ENCODE measurements around the gene SPOUT1. TPM values are rescaled to one million over a fixed set of nuclear protein-coding genes. Genes with fewer than 3 reads are reported as not detected.
"Not testable (repeated sequence)": the region's sequence is repeated elsewhere in the genome, so short reads cannot be mapped to it uniquely, and the experiment has no call there.

Gene SPOUT1
- total and polyA plus RNA-seq, 5 donors from 2014 or later, result 36.1 to 77.7 (median 57.2) TPM

DNA sequence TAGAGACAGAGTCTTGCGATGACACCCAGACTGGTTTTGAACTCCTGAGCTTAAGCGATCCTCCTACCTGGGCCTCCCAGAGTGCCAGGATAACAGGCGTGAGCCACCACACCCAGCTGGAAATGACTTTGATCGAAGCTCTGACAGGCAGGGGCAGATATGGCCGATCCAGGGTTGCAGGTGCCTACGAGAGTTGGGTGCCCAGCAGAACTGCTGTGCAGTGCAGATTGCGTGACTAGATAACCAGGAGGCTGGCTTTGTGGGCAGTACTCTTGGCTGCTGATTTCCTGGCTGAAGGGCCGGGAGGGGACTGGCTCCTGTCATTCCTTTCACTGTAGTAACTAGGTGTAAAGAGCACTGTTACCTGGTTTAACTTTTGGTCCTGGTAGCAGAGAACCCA, 30.7 kb downstream of the SPOUT1 start:
- Mint-ChIP-seq H3K27ac (no peak overlapping the region), H3K4me1 (peaks cover 0 to 1% (median 0%) of the 10 kb centered on the region in 4 donors), H3K4me3 (no peak overlapping the region), H3K9me3 (no peaks in the 10 kb centered on the region), H3K27me3 (no peaks in the 10 kb centered on the region), H3K36me3 (peaks cover 38% of the 10 kb centered on the region)
- no peak for DNase-seq
- Histone ChIP-seq H3K4me3 (ENCODE audit: low read depth, low read length) (no peak overlapping the region), H3K4me1 (ENCODE audit: control insufficient read depth, insufficient read depth, low read length, poor library complexity, severe bottlenecking) (no peaks in the 10 kb centered on the region), H3K27ac (ENCODE audit: insufficient read depth, low read length, poor library complexity, severe bottlenecking) (no peak overlapping the region), H3K36me3 (ENCODE audit: control insufficient read depth, insufficient read depth, low read length) (peaks cover 58% of the 10 kb centered on the region), H3K27me3 (ENCODE audit: control insufficient read depth, insufficient read depth, low read length) (no peaks in the 10 kb centered on the region), H3K9me3 (ENCODE audit: control insufficient read depth in 2 of 2, low read length in 2 of 2) (no peaks in the 10 kb centered on the region)
- no peak for ATAC-seq (ENCODE audit: low read depth in 2 of 2)

- H3K9me3 Mint-ChIP-seq; ATAC-seq (ENCODE audit: low read depth in 2 of 2); H3K4me1 ChIP-seq (ENCODE audit: control insufficient read depth, insufficient read depth, low read length, poor library complexity, severe bottlenecking); DNase-seq; H3K27me3 ChIP-seq (ENCODE audit: control insufficient read depth, insufficient read depth, low read length); H3K4me3 ChIP-seq (ENCODE audit: low read depth, low read length); H3K27ac ChIP-seq (ENCODE audit: insufficient read depth, low read length, poor library complexity, severe bottlenecking); H3K27ac Mint-ChIP-seq; H3K9me3 ChIP-seq (ENCODE audit: control insufficient read depth in 2 of 2, low read length in 2 of 2); H3K4me3 Mint-ChIP-seq; H3K27me3 Mint-ChIP-seq; H3K4me1 Mint-ChIP-seq: not testable (repeated sequence)
- peaks cover 72% of the 10 kb centered on the region for H3K36me3 ChIP-seq (ENCODE audit: control insufficient read depth, insufficient read depth, low read length)
- peaks cover 31% of the 10 kb centered on the region for H3K36me3 Mint-ChIP-seq
Observed at GRCh38 chr9:128794961-128795360, 34.6 kb downstream of the SPOUT1 start.

DNA sequence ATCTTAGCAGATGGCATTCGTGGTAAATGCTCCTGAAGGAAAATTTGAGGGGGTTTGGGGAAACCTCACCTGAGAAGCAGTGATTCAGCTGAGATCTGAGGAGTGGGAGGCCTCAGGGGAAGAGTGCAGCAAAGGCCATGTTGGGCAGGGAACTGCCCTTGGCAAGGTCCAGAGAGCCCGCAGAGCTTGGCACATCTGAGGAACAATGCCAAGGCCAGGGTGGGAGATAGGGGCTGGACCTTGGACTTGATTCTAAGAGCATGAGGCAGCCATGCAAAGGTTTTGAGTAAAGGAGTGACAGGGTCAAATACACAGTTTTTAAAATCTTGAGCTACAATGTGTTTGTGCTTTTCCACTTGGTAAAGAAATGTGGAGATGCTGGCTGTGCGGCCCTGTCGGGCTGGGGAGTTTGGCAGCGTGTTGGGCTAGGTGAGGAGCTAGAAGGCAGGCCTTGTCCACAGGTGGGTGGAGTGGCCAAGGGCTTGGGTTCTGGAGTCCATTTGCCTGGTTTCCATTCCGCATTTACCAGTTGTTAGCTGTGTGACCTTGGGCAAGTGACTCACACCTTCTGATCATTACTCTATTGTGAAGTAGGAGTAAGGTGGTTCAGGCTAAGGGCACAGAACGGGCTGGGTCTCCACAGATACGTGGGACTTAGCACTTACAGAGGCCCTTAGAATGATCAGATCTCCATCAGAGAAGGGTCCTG, 36.5 kb downstream of the SPOUT1 start:
- Histone ChIP-seq H3K27ac (ENCODE audit: insufficient read depth, low read length, poor library complexity, severe bottlenecking) (no peak overlapping the region), H3K36me3 (ENCODE audit: control insufficient read depth, insufficient read depth, low read length) (peaks cover 61% of the 10 kb centered on the region), H3K4me3 (ENCODE audit: low read depth, low read length) (no peak overlapping the region), H3K9me3 (ENCODE audit: control insufficient read depth in 2 of 2, low read length in 2 of 2) (no peaks in the 10 kb centered on the region), H3K27me3 (ENCODE audit: control insufficient read depth, insufficient read depth, low read length) (no peaks in the 10 kb centered on the region), H3K4me1 (ENCODE audit: control insufficient read depth, insufficient read depth, low read length, poor library complexity, severe bottlenecking) (peaks cover 5% of the 10 kb centered on the region)
- ATAC-seq (ENCODE audit: low read depth in 2 of 2), result no peak
- no peak for DNase-seq
- Mint-ChIP-seq H3K36me3 (peaks cover 27% of the 10 kb centered on the region), H3K4me1 (peaks cover 4 to 19% (median 7%) of the 10 kb centered on the region in 4 donors), H3K4me3 (peak overlapping the region in 1 of 4 donors; percentile 23), H3K9me3 (no peaks in the 10 kb centered on the region), H3K27ac (peak overlapping the region in 1 of 3 donors; percentile 9), H3K27me3 (no peaks in the 10 kb centered on the region)

DNA sequence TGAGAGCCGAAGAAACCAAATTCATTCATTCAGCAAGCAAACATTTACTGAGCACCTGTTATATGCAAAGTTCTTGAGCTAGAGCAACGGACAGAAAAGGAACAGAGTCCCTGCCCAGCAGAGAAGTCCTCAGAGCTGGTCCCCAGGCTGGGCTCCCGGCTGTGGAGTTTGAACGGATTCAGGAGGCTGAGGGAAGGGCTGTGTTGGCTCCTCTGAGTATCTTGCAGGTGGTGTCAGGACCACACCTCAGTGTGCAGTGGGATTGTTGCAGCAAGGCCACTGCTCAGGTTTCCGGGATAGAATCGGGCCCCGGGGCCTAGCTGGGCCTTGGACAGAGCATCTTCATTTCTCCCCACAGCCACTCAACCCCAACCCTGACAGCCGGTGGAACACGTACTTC, 37.5 kb downstream of the SPOUT1 start:
- Mint-ChIP-seq H3K9me3 (no peaks in the 10 kb centered on the region), H3K36me3 (peaks cover 22% of the 10 kb centered on the region), H3K4me1 (peaks cover 3 to 25% (median 7%) of the 10 kb centered on the region in 4 donors), H3K27me3 (no peaks in the 10 kb centered on the region), H3K4me3 (no peak overlapping the region), H3K27ac (no peak overlapping the region)
- H3K4me3 ChIP-seq (ENCODE audit: low read depth, low read length), result no peak overlapping the region
- peaks cover 11% of the 10 kb centered on the region for H3K4me1 ChIP-seq (ENCODE audit: control insufficient read depth, insufficient read depth, low read length, poor library complexity, severe bottlenecking)
- H3K27ac ChIP-seq (ENCODE audit: insufficient read depth, low read length, poor library complexity, severe bottlenecking), result no peak overlapping the region
- no peaks in the 10 kb centered on the region for H3K9me3 ChIP-seq (ENCODE audit: control insufficient read depth in 2 of 2, low read length in 2 of 2)
- no peak for DNase-seq
- H3K27me3 ChIP-seq (ENCODE audit: control insufficient read depth, insufficient read depth, low read length), result no peaks in the 10 kb centered on the region
- peaks cover 54% of the 10 kb centered on the region for H3K36me3 ChIP-seq (ENCODE audit: control insufficient read depth, insufficient read depth, low read length)
- ATAC-seq (ENCODE audit: low read depth in 2 of 2), result no peak

- H3K36me3 ChIP-seq (ENCODE audit: control insufficient read depth, insufficient read depth, low read length), result peaks cover 49% of the 10 kb centered on the region
- H3K4me3 Mint-ChIP-seq, result peak overlapping the region in 1 of 4 donors; percentile 8
Observed at GRCh38 chr9:128790536-128790935, 39.1 kb downstream of the SPOUT1 start.

GRCh38 chr9:128788445-128788844, 41.1 kb downstream of the SPOUT1 start:
- peaks cover 20% of the 10 kb centered on the region for H3K4me1 ChIP-seq (ENCODE audit: control insufficient read depth, insufficient read depth, low read length, poor library complexity, severe bottlenecking)
- DNase-seq (no peak), ATAC-seq (ENCODE audit: low read depth in 2 of 2) (no peak)
- H3K36me3 Mint-ChIP-seq, result peaks cover 12% of the 10 kb centered on the region
- no peaks in the 10 kb centered on the region for H3K9me3 Mint-ChIP-seq
- no peaks in the 10 kb centered on the region for H3K9me3 ChIP-seq (ENCODE audit: control insufficient read depth in 2 of 2, low read length in 2 of 2)
- H3K27me3 Mint-ChIP-seq, result no peaks in the 10 kb centered on the region
- H3K4me3 Mint-ChIP-seq, result peak overlapping the region; percentile 89 to 97 (median 95)
- H3K4me1 Mint-ChIP-seq, result peaks cover 3 to 34% (median 7%) of the 10 kb centered on the region in 4 donors
- H3K27me3 ChIP-seq (ENCODE audit: control insufficient read depth, insufficient read depth, low read length), result no peaks in the 10 kb centered on the region
- H3K36me3 ChIP-seq (ENCODE audit: control insufficient read depth, insufficient read depth, low read length), result peaks cover 35% of the 10 kb centered on the region
- peak overlapping the region in 1 of 3 donors; percentile 92 for H3K27ac Mint-ChIP-seq
- no peak overlapping the region for H3K4me3 ChIP-seq (ENCODE audit: low read depth, low read length)
- H3K27ac ChIP-seq (ENCODE audit: insufficient read depth, low read length, poor library complexity, severe bottlenecking), result peak overlapping the region; percentile 85

More at GRCh38 chr9:128790536-128790935, 39.1 kb downstream of the SPOUT1 start:
- Mint-ChIP-seq H3K36me3 (peaks cover 20% of the 10 kb centered on the region), H3K4me1 (peaks cover 3 to 32% (median 7%) of the 10 kb centered on the region in 4 donors), H3K9me3 (no peaks in the 10 kb centered on the region), H3K27me3 (no peaks in the 10 kb centered on the region), H3K27ac (peak overlapping the region in 1 of 3 donors; percentile 42)
- H3K9me3 ChIP-seq (ENCODE audit: control insufficient read depth in 2 of 2, low read length in 2 of 2), result no peaks in the 10 kb centered on the region
- no peak overlapping the region for H3K4me3 ChIP-seq (ENCODE audit: low read depth, low read length)
- no peak for ATAC-seq (ENCODE audit: low read depth in 2 of 2)
- H3K27ac ChIP-seq (ENCODE audit: insufficient read depth, low read length, poor library complexity, severe bottlenecking), result no peak overlapping the region
- no peaks in the 10 kb centered on the region for H3K27me3 ChIP-seq (ENCODE audit: control insufficient read depth, insufficient read depth, low read length)
- peaks cover 20% of the 10 kb centered on the region for H3K4me1 ChIP-seq (ENCODE audit: control insufficient read depth, insufficient read depth, low read length, poor library complexity, severe bottlenecking)
- DNase-seq, result no peak

- no peaks in the 10 kb centered on the region for H3K27me3 ChIP-seq (ENCODE audit: control insufficient read depth, insufficient read depth, low read length)
- Mint-ChIP-seq H3K4me3 (peak overlapping the region; percentile 89 to 97 (median 95)), H3K4me1 (peaks cover 3 to 32% (median 7%) of the 10 kb centered on the region in 4 donors), H3K27ac (peak overlapping the region; percentile 92 to 95 (median 93)), H3K27me3 (no peaks in the 10 kb centered on the region), H3K9me3 (peaks cover 0 to 3% (median 0%) of the 10 kb centered on the region in 7 donors), H3K36me3 (peaks cover 4% of the 10 kb centered on the region)
- peak overlapping the region; percentile 85 for H3K27ac ChIP-seq (ENCODE audit: insufficient read depth, low read length, poor library complexity, severe bottlenecking)
- peak in 1 of 3 donors; percentile 9 for DNase-seq
- peaks cover 20% of the 10 kb centered on the region for H3K4me1 ChIP-seq (ENCODE audit: control insufficient read depth, insufficient read depth, low read length, poor library complexity, severe bottlenecking)
- H3K9me3 ChIP-seq (ENCODE audit: control insufficient read depth in 2 of 2, low read length in 2 of 2), result no peaks in the 10 kb centered on the region
- H3K36me3 ChIP-seq (ENCODE audit: control insufficient read depth, insufficient read depth, low read length), result peaks cover 27% of the 10 kb centered on the region
- no peak for ATAC-seq (ENCODE audit: low read depth in 2 of 2)
- H3K4me3 ChIP-seq (ENCODE audit: low read depth, low read length), result peak overlapping the region; percentile 76
Observed at GRCh38 chr9:128787659-128788058, 41.9 kb downstream of the SPOUT1 start.
